GM12891 (cell line): ENCODE measurements around the gene RAG1.

Source experiments
- POLR2A ChIP-seq: IDR thresholded peaks from 2 replicates; pipeline ENCODE4 v1.6.1; 2011; ENCODE audit warnings: low read depth, low read length, control low read depth
- POLR2AphosphoS5 ChIP-seq: IDR thresholded peaks from 2 replicates; pipeline ENCODE4 v1.6.1; 2011; ENCODE audit warnings: low read depth, low read length, control low read depth

DNA sequence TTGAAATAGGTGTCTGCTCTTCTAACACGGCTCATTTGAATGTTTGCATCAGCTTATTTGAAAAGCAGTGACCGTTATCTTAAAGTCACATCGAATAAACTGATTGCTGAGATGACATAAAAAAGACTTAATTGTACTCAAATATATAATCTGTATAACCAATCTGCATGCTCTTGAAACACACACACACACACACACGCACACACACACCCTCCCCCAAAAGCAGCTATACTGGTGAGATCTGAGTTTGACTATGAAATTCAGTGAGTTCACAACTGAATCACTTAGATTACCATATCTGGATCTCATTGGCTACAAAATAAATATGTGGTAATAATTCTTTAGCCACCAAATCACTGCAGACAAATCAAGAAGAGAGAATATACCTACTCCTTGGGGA, 22.7 kb downstream of the RAG1 start:
- no peak for TF ChIP-seq POLR2A
- no peak for TF ChIP-seq POLR2AphosphoS5
